ENCODE results near the gene RNF141.

Gene RNF141

GRCh38 chr11:10572533-10572932, 31.5 kb upstream of the RNF141 start:
- intact Hi-C loops (cut with micrococcal nuclease) = no loop called here
- peaks cover 8% of the 10 kb centered on the region for H3K27me3 Mint-ChIP-seq
- H3K27ac Mint-ChIP-seq = no peak overlapping the region
- H3K4me1 Mint-ChIP-seq (ENCODE audit: low read depth) = peaks cover 18% of the 10 kb centered on the region
- H3K9me3 Mint-ChIP-seq = no peaks in the 10 kb centered on the region
- no peak overlapping the region for H3K4me3 Mint-ChIP-seq
- no peaks in the 10 kb centered on the region for H3K36me3 Mint-ChIP-seq (ENCODE audit: low read depth)

DNA sequence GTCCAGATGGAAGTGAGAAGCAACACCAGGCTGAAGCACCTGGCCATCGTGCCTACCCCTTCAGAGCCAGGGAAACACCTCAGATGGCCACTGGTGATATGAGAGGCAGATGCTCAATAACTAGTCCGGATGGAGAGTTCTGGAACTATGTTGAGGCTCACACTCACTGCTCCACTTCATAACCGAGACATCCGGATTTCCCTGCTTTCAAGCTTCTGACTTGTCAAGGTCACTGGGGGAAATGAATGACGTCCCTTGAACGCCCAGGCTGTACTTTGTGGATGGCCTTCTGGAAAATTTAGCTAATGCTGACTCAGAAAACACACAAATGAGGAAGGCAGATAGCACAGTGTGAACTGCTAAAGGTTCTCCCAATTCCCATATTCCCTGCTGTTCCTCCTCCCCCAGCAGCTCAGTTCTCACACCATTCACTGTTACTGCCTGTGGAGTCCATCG, 27.5 kb upstream of the RNF141 start, which contains the start of gene LYVE1:
LYVE1 (minus strand) TSS at position 180 of the 456 bp plus-strand sequence; CDS start at position 47, 133 bp downstream.
- H3K4me1 Mint-ChIP-seq (ENCODE audit: low read depth) = peaks cover 32% of the 10 kb centered on the region
- intact Hi-C loops (cut with micrococcal nuclease) = loop anchor here (10.0 kb wide), 1 partner anchor 86 kb away; no protein-coding TSS in a partner anchor
- H3K27ac Mint-ChIP-seq = no peak within 1 kb of the TSS
- no peaks in the 10 kb centered on the region for H3K36me3 Mint-ChIP-seq (ENCODE audit: low read depth)
- no peak within 1 kb of the TSS for H3K4me3 Mint-ChIP-seq
- no peaks in the 10 kb centered on the region for H3K9me3 Mint-ChIP-seq
- peaks cover 2% of the 10 kb centered on the region for H3K27me3 Mint-ChIP-seq

DNA sequence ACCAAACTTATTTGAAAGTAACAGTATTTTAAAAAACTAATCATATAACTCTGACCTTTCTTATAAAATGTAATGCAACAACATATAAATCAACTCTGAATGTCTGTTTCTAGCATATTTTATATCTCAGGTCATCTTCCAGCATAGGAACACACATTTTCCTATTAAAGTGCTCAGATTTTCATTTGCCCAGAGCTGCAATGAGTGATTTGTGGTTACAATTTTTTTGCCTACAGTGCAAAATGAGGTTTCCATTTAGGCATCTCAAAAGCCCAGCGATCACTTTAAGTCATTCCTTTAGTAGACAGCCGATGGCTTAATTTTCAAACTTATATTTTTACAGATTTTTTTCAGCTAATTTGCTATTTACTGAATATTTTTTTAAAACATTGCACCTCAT, 26.5 kb upstream of the RNF141 start:
- intact Hi-C loops (cut with micrococcal nuclease) = loop anchor here (10.0 kb wide), 1 partner anchor 87 kb away; no protein-coding TSS in a partner anchor
- Mint-ChIP-seq H3K36me3 (ENCODE audit: low read depth) (no peaks in the 10 kb centered on the region), H3K27ac (no peak overlapping the region), H3K27me3 (peaks cover under 1% of the 10 kb centered on the region), H3K9me3 (no peaks in the 10 kb centered on the region), H3K4me1 (ENCODE audit: low read depth) (peaks cover 28% of the 10 kb centered on the region), H3K4me3 (no peak overlapping the region)

DNA sequence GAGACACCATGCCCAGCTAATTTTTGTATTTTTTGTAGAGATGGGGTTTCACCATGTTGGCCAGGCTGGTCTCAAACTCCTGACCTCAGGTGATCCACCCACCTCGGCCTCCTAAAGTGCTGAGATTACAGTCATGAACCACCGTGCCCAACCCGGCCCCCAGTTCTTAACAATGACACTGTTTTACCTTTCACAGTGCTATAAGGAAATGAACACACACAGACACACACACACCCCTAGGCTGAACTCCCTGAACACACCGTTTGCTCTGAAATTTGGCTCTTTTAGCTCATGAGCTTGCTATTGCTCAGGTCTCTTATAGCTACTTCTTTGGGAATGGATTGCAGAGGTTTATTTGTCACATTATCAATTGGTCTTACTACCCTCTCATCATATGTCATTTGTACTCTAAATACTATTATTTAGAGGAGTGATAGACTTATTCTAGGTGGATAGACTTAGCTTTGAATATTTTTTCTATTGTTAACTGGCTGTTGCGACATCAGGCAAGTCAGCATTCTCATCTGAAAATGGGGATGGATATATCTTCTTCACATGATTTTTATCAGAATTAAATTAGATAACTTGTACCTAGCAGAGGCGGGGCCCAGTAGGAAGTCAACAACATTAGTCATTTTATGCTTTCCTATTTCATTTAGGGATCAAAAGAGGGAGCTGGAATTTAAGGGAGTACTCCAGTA, 25.4 kb upstream of the RNF141 start:
- Mint-ChIP-seq H3K4me1 (ENCODE audit: low read depth) (peaks cover 27% of the 10 kb centered on the region), H3K9me3 (no peaks in the 10 kb centered on the region), H3K4me3 (no peak overlapping the region), H3K27me3 (peaks cover 2% of the 10 kb centered on the region), H3K27ac (no peak overlapping the region), H3K36me3 (ENCODE audit: low read depth) (no peaks in the 10 kb centered on the region)
- intact Hi-C loops (cut with micrococcal nuclease) = loop anchor here (10.0 kb wide), 1 partner anchor 88 kb away; no protein-coding TSS in a partner anchor

GRCh38 chr11:10565493-10565892, 24.5 kb upstream of the RNF141 start:
- Mint-ChIP-seq H3K9me3 (no peaks in the 10 kb centered on the region), H3K27ac (no peak overlapping the region), H3K27me3 (peaks cover 2% of the 10 kb centered on the region), H3K4me3 (no peak overlapping the region), H3K4me1 (ENCODE audit: low read depth) (peaks cover 34% of the 10 kb centered on the region), H3K36me3 (ENCODE audit: low read depth) (no peaks in the 10 kb centered on the region)
- intact Hi-C loops (cut with micrococcal nuclease) = loop anchor here (10.0 kb wide), 1 partner anchor 89 kb away; no protein-coding TSS in a partner anchor

DNA sequence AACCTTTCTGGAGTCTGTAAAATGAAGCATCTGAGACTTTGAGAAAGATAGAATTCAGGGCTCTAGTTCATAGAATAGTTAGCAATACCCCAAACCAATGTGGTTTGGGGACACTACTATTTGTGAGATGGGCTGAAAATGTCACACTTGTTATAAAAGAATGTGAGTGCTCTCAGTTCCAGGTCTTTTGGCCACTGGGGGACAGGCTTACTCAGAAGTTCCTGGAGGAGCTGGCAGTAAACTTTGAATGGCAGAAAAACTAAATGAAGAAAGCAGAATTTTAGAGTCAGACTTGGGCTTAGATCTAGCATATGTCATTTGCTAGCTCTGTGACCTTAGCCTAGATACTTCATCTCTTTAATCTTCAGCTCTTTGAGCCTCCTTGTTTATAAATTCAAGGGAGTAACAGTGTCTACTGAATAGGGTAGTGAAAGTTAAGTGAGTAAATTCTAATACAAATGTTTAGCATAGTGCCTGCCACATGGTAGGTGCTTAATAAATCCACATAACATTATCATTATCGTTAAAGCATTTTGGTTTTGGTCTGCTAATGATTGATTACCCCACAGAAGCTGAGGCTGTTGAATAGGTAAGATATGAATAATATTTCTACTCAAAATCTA, 23.8 kb upstream of the RNF141 start:
- Mint-ChIP-seq H3K9me3 (no peaks in the 10 kb centered on the region), H3K27ac (no peak overlapping the region), H3K4me3 (no peak overlapping the region), H3K27me3 (peaks cover 2% of the 10 kb centered on the region), H3K36me3 (ENCODE audit: low read depth) (no peaks in the 10 kb centered on the region), H3K4me1 (ENCODE audit: low read depth) (peaks cover 33% of the 10 kb centered on the region)
- intact Hi-C loops (cut with micrococcal nuclease) = loop anchor here (10.0 kb wide), 1 partner anchor 90 kb away; no protein-coding TSS in a partner anchor

DNA sequence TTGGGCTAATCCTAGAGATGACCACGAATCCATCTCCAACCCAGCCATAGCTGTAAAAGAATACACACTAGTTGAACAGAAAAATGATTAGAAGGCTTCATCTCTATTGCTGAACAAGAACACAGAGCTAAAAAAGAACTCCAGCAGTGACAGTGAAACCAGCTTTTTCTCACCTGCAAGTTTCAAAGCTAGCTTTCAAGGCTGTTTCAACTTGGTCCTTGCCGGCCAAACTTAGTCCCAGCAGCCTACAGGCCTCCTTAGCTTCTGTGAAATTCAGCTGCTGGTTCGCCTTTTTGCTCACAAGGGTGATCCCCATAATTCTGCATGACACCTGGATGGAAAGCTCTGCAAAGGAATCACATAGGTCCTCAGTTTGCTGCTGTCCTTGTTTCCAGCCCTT, 23.0 kb upstream of the RNF141 start:
- Mint-ChIP-seq H3K36me3 (ENCODE audit: low read depth) (no peaks in the 10 kb centered on the region), H3K4me3 (no peak overlapping the region), H3K9me3 (no peaks in the 10 kb centered on the region), H3K4me1 (ENCODE audit: low read depth) (peaks cover 29% of the 10 kb centered on the region), H3K27me3 (peaks cover 4% of the 10 kb centered on the region), H3K27ac (no peak overlapping the region)
- intact Hi-C loops (cut with micrococcal nuclease) = loop anchor here (10.0 kb wide), 1 partner anchor 91 kb away; no protein-coding TSS in a partner anchor

DNA sequence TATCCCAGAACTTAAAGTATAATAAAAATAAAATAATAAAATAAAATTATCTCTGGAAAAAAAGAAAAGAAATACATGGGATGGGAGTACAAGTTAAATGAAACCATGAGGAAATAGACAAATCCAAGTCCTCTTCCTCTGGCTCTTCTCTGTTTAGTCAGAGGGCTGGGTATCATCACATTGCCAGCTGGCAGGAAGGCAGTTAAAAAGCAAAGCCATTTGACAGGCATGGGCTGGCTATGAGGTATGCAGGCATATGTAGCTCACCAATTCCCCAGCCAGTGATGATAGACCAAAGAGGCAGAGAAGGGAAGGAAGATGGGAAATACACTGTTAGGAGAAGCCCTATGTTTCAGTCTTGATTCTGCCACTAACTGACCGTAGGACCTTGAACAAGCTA, 21.0 kb upstream of the RNF141 start:
- H3K4me1 Mint-ChIP-seq (ENCODE audit: low read depth) = peaks cover 18% of the 10 kb centered on the region
- intact Hi-C loops (cut with micrococcal nuclease) = loop anchor here (10.0 kb wide), 1 partner anchor 93 kb away; no protein-coding TSS in a partner anchor

DNA sequence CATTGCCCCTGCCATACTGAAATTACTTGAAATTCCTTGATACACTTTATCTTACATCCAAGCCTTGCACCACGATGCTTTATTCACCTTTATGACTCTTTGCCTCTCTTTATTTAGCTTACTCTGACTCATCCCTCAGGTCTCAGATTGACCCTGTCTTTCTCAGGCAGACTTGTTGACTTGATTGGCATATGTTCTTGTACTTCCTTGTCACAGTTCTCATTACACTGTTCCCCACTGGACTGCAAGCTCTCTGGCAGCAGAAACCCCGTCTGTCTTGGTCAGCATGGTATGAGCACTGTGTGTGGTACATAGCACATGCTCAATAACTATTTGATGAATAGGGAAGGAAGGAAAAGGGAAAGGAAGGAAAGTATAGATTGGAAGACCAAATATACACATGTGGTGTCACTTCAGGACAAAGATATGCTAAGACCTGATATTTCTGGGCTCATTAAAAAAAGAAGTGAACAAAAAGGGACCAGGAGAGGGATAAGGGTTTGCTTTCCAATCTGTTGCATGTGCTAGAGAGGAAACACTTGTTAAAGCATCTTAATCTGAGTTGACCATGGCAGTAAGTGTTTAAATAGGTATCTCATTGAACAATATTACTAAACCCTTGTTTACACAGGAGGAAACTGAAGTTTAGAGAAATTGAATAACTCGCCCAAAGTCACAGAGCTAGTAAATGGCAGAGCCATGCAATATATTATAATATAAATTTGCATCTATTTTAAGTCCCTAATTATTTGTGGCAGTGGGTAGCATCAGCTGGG, 20.2 kb upstream of the RNF141 start:
- Mint-ChIP-seq H3K4me3 (no peak overlapping the region), H3K9me3 (no peaks in the 10 kb centered on the region), H3K27ac (no peak overlapping the region), H3K36me3 (ENCODE audit: low read depth) (no peaks in the 10 kb centered on the region), H3K27me3 (peaks cover 15% of the 10 kb centered on the region), H3K4me1 (ENCODE audit: low read depth) (peaks cover 13% of the 10 kb centered on the region)
- intact Hi-C loops (cut with micrococcal nuclease) = loop anchor here (10.0 kb wide), 1 partner anchor 94 kb away; no protein-coding TSS in a partner anchor

More for the DNA sequence above, 21.0 kb upstream of the RNF141 start:
- Mint-ChIP-seq H3K27me3 (peaks cover 10% of the 10 kb centered on the region), H3K4me3 (no peak overlapping the region), H3K9me3 (no peaks in the 10 kb centered on the region), H3K27ac (no peak overlapping the region), H3K36me3 (ENCODE audit: low read depth) (no peaks in the 10 kb centered on the region)

GRCh38 chr11:10558288-10558687, 17.3 kb upstream of the RNF141 start:
- Mint-ChIP-seq H3K4me3 (no peak overlapping the region), H3K27ac (no peak overlapping the region), H3K9me3 (no peaks in the 10 kb centered on the region), H3K4me1 (ENCODE audit: low read depth) (peaks cover 7% of the 10 kb centered on the region), H3K36me3 (ENCODE audit: low read depth) (no peaks in the 10 kb centered on the region), H3K27me3 (peaks cover 15% of the 10 kb centered on the region)
- intact Hi-C loops (cut with micrococcal nuclease) = no loop called here

DNA sequence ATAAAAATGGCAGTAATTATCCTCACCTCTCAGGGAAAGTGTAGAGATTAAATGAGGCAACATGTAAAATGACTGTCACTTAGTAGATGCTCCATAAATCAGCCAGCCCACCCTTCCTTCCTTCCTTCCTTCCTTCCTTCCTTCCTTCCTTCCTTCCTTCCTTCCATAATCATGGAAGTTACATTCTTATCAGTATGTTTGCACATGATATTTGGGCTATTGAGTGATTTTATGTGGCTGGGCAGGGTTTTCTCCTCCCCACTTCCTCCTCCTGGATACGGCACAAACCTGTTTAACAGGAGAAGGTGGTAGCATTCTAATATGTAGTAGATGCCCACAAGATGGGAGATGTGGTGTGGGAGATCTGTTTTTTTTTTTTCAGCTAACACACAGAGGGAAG, 15.6 kb upstream of the RNF141 start:
- Mint-ChIP-seq H3K27me3 (peaks cover 13% of the 10 kb centered on the region), H3K9me3 (peaks cover 10% of the 10 kb centered on the region), H3K27ac (no peak overlapping the region), H3K36me3 (ENCODE audit: low read depth) (no peaks in the 10 kb centered on the region), H3K4me1 (ENCODE audit: low read depth) (peaks cover 7% of the 10 kb centered on the region), H3K4me3 (no peak overlapping the region)
- intact Hi-C loops (cut with micrococcal nuclease) = no loop called here

DNA sequence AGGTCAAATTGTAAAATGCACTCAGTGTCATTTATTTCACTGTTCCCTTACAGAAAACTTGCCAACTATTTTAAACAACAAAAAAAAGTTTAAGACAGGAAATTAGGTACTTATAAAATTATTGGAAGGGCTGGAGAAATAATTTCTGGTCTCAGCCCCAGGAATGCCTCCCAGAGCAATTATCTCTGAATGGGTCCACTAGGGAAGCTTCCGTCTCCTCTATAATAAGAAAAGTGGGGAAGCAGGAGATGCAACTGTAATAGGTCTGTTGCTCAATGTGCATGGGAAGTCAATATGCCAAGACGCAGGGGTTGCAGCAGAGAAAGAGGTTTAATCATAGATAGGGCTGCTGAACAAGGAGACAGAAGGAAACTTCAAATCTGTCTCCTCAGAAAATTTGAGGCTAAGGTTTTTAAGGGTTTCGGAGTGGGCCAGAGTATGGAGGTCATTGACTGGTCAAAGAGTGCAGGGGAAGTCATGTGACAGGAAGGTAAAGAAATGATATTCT, 10.9 kb upstream of the RNF141 start:
- H3K27ac Mint-ChIP-seq = no peak overlapping the region
- H3K36me3 Mint-ChIP-seq (ENCODE audit: low read depth) = no peaks in the 10 kb centered on the region
- peaks cover 5% of the 10 kb centered on the region for H3K4me1 Mint-ChIP-seq (ENCODE audit: low read depth)
- no peak overlapping the region for H3K4me3 Mint-ChIP-seq
- H3K27me3 Mint-ChIP-seq = peaks cover 4% of the 10 kb centered on the region
- intact Hi-C loops (cut with micrococcal nuclease) = no loop called here
- peaks cover 14% of the 10 kb centered on the region for H3K9me3 Mint-ChIP-seq

GRCh38 chr11:10551290-10551592, 10.3 kb upstream of the RNF141 start:
- intact Hi-C loops (cut with micrococcal nuclease) = no loop called here
- Mint-ChIP-seq H3K4me1 (ENCODE audit: low read depth) (peaks cover 5% of the 10 kb centered on the region), H3K36me3 (ENCODE audit: low read depth) (no peaks in the 10 kb centered on the region), H3K4me3 (no peak overlapping the region), H3K27me3 (no peaks in the 10 kb centered on the region), H3K27ac (no peak overlapping the region), H3K9me3 (peaks cover 14% of the 10 kb centered on the region)

All from dendritic cell treated with granulocyte-macrophage colony-stimulating factor and Interleukin-4, amounts not matched to agents 40 ng/mL and 50 ng/mL, for 4 days (primary cell).